Left colon (tissue), 2 donors: ENCODE results near the gene MRPL47. TPM values are rescaled to one million over a fixed set of nuclear protein-coding genes. Genes with fewer than 3 reads are reported as not detected.

Source experiments
- ATAC-seq: fragments of 200-7000 bp; cut with Tn5 transposase; one replicate; pipeline ENCODE4 v1.9.1; 2020; ENCODE audit warnings: mild to moderate bottlenecking, moderate library complexity
- DNase-seq, 2 donors: peaks; one replicate each; pipeline ENCODE4 v3.0.0-alpha.2; 2020
- intact Hi-C, 2 donors: fragments of 100-400 bp; cut with DNase I in 1 of 2; cut with micrococcal nuclease in 1 of 2; formaldehyde crosslinking; loops; one replicate each; pipeline versions ENCODE4 v1.11.2 to v1.14.0; 2022; cut with DNase I, micrococcal nuclease
- total RNA-seq, 2 donors: library from RNA; stranded (reverse); fragmentation: NEBNext Ultra II Directional; extraction: Animal tissue kit (Norgen Biotek cat#: 25700); gene quantifications; one replicate each; pipeline ENCODE4 v1.2.1, GENCODE V29; 2021
- donor health status: DM: no; HTN: no; CAD: no.
- donor health status: DM: yes; HTN: yes; CAD: no.

The MRPL47 gene
- total RNA-seq, 2 donors from 2014 or later, result 29.5 to 37.9 TPM

DNA sequence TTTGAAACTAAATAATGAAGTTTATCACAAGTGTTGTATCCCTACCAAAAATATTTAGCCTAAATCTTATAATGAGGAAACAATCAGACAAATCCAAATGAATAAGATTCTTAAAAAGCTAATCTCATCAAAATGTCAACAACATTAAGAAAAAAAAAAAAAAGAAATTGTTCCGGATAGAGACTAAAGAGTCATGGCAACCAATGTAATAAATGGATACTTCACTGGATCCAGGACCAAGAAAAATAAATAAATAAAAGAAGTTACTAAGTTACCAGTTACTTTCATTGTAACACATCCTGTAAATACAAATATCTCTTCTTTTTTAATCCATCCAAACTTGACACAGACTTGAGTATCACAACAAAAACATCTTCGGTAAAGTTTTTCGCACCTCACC, 607 bp downstream of the MRPL47 start:
- DNase-seq, result no peak
- ATAC-seq, result peak; percentile 5
- intact Hi-C loops, result no loop called here

DNA sequence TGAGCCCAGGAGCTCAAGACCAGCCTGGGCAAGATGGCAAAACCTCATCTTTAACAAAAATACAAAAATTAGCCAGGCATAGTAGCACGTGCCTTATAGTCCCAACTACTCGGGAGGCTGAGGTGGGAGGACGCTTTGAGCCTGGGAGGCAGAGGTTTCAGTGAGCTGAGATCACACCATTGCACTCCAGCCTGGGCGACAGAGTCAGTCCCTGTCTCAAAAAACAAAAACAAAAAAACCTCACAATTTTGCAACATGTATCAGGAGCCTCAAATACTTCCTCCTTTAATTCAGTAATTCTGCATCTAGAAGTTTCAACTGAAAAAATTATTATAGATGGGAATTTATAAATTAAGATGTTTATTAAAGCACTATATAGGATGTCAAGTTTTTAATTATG, 1.1 kb downstream of the MRPL47 start:
- ATAC-seq, result no peak
- intact Hi-C loops, result no loop called here
- no peak for DNase-seq

DNA sequence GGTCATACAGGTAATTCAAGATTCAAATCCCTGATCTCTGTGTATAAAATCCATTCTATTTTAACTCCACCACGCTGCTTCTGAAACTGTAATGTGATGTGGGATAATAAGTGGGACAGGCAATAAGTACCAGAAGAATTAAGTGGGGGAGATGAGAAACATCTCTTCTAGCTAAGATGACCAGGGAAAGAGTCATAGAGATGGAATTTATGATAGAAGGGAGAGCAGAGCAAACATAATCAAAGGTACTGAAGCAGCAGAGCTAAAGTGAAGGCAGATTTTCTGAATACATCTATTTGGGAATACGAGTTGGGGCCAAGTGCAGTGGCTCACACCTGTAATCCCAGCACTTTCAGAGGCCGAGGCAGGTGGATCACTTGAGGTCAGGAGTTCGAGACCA, 4.9 kb downstream of the MRPL47 start:
- ATAC-seq, result no peak
- DNase-seq, result no peak
- intact Hi-C loops, result no loop called here

DNA sequence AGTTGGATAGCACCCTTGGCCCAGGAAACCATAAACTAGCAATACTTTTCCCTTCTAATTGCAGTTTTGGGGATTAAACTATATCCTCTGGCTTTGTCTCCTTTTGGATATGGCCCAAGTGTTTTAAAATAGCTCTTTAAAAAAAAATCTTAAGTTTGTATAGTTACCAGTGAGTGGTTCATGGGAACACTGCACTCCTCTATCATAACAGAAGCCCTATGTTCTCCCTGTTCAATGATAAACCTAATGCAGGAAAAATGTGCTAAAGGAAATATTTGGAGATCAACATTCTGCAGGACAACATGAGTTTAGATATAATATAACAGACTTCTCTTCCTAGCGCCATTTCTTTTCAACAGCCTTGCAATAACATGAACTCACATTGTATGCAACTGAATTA, 13.1 kb downstream of the MRPL47 start:
- no peak for DNase-seq
- intact Hi-C loops, result no loop called here
- no peak for ATAC-seq

DNA sequence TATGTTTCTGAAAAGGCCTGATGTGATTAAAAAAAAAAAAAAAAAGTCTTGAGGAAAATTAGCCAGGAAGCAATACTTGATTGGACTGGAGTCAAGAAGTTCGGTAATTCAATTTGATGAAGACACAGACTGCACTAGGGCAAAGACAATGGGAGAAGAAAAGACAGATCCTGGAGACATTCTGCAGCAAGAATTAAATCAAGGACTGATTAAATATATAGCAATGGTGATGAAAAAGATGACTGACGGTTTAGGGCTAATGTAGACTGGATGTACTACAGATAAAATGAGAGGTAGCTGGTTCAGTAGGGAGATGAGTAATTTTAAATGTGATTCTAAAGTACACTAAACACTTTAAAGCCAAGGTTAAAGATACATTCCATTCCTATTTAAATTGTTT, 13.8 kb downstream of the MRPL47 start:
- intact Hi-C loops, result no loop called here
- DNase-seq, result no peak
- ATAC-seq, result no peak

DNA sequence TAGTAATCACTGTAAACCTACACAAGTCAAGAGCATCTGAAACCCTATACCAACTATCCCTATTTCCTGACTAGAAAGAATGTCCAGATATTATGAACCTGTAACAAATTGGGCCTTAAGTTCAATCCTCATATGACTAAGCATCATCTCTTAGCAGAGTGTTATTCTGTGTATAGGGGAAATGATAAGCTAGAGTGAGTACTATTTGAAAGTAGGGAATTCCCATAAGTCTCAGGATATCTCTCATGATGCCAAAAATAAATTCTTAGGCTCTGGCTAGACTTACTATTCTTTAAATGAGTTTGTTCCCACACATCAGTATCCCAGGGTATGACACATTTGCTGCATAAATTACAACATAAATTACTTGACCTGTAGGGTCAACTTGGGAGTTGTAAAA, 15.3 kb downstream of the MRPL47 start:
- intact Hi-C loops, result no loop called here
- ATAC-seq (no peak), DNase-seq (no peak)

DNA sequence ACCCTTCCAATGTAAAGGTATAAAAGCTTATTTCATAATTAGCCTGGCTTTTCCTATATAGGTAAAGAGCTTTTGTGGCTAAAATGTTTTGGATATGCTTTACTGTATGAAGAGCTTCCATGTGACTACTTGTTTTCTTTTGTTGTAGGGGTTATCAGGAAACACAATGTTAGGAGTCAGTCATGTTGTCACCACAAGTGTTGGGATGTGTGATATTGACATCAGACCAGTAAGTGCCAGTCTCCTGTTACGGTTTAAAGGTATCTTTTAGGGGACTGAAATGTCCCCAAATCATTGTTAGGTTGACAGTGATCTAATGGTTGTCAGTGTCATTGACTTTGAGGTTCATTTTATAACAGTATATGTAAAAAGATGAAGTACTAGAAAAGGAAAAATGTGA, 23.4 kb downstream of the MRPL47 start:
- intact Hi-C loops, result no loop called here
- DNase-seq (no peak), ATAC-seq (no peak)

DNA sequence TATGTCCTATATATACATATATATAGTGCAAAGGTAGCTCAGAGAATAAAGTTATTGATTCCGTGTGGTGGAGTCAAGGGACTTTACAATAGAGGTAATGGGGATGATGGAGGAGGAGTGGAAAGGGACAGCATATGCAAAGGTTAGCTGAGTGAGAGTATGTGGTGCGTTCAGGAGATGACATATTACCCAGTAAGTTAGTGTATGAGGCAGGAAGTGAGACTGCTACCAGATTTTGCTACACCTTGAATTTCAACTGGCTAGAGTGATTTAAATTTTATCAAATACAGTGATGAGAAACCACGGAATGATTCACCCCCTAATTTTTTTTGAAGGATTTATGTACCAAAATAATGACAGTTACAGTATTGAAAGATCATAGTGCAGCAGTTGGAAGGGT, 38.9 kb downstream of the MRPL47 start:
- ATAC-seq (no peak), DNase-seq (no peak)
- intact Hi-C loops, result no loop called here

DNA sequence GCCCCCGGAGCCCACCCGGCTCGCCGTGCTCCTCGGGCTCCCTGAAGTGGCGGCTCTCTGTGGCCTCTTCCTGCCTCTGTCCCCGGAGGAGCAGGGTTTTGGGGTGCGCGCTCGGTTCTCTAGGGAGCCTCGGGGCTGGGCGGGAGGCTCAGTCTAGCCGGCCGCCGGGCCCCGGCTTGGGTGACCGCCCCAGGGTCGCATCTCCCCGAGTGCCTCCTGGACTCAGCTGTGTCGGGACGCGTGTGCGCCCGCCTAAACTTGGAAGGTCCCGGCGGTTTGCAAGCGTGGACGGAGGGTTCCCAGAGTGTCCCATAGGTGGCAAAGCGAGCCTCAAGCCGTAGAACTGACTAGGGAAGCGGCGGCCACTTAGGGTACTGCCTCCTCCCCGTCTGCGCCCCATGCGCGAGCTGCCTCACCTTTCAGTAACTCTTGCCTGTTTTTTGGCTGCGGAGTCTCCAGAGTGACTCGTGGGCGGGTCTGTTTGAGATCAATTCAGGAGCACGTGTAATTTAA, 41.1 kb downstream of the MRPL47 start:
- peak; percentile 64 to 76 for DNase-seq
- intact Hi-C loops, result no loop called here
- ATAC-seq, result peak; percentile 74

DNA sequence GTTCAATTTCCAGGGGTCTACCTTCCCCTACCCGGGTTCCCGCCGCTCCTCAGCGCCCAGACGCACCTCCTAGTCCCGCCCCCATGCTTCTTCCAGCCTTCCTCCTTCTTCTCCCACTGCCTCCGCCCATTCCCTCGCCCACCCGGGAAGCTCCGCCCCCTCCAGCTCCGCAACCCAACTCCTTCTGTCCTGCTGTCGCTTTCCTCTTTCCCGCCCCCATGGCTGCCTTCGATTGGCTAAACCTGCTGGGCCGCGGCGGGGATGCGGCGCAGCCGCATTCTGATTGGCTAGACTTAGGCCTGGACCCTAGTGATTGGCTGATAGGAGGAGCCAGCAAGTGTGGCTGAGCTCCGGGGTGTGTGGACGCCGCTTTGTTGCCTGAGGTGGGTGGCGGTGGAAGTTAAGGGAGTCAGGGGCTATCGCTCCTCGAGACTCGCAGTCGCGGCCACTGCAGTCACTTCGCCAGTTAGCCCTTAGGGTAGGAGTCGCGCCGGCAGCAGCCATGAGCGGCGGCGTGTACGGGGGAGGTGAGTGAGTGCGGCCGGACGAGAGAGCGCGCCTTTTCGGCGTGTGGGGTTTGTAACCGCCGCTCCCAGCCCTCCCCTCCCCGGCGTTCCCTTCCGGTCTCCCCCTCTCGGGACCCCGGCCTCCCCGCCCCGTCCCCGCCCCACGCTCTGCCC, 41.7 kb downstream of the MRPL47 start, which contains the start of gene ACTL6A:
ACTL6A (plus strand) TSS at position 336 of the 680 bp plus-strand sequence; CDS start at position 503, 167 bp downstream.
- DNase-seq (peak; percentile 99 to 100), ATAC-seq (peak; percentile 96)
- intact Hi-C loops, result no loop called here

DNA sequence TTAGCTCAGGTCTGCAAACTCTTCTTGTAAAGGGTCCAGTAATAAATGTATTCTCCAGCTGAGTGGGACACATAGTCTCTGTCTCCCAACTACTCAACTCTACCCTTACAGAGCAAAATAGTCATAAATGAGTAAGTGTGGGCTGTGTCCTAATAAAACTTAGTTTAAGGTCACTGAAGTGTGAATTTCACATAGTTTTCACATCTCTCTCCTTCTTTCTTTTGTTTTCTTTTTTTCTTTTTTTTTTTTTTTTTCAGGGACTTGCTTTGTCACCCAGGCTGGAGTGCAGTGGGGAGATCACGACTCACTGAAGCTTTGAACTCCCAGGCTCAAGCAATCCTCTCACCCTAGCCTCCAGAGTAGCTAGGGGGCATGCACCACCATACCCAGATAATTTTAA, 43.6 kb downstream of the MRPL47 start:
- no peak for DNase-seq
- no peak for ATAC-seq
- intact Hi-C loops, result no loop called here

DNA sequence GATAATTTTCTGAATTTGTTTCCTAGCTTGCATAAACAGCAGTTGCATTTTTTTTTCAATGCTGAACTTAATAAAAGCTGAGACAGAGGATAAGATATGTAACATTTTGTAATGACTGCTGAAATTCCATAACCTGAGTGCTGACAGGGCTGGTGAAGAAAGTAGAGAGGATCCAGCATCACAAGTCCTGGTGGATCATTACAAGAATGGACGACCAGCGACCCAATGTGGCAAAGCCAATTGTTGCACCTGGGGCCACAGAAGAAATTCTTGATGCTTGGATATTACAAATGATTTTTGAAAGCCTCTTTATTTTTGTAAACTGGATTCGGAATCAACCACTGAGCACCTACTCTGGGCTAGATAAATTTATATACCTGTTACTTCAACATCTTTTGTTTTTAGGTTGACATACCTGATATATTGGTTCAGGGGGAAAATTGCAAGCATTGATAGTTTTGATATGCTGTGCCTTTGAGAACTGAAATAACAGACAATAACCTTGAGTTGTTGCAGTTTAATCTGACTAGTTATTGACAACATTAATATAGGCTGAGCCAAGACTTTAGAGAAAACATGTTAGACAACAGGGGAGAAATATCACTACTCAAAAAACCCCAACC, 45.6 kb downstream of the MRPL47 start:
- ATAC-seq (no peak), DNase-seq (peak; percentile 37 to 52)
- intact Hi-C loops, result loop anchor here in 1 of 2 donors (5.0 kb wide), 1 partner anchor 137 kb away; no protein-coding TSS in a partner anchor

DNA sequence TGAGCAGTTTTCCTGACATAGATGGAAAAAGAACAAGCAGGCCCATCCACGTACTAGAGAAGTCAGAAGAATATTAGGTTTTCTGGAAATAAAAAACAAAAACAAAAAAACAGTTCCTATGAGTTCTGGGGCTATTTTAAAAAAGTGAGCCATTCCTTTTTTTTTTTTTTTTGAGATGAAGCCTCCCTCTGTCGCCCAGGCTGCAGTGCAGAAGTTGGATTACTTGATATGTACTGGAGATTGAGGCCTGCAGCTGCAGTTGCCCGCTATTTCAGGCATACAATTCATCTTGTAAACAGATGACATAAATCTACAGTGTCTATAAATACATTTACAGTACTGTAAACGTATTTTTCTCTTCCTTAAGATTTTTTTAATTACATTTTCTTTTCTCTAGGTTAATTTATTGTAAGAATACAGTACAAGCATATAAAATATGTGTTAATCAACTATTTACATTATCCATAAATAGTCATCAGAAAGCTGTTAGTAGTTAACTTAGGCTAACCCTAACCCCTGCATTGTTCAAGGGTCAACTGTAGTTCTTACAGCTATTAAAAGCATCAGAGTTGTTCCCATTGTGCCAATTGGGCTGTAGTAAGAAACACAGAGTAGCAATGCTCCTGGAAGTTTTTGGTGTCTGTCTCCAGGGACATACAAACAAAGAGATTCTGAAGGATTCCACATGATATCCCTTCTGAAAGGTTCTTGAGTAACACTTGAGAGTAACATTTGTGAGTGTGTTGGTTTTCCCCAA, 52.9 kb downstream of the MRPL47 start:
- no peak for DNase-seq
- no peak for ATAC-seq
- intact Hi-C loops, result no loop called here

DNA sequence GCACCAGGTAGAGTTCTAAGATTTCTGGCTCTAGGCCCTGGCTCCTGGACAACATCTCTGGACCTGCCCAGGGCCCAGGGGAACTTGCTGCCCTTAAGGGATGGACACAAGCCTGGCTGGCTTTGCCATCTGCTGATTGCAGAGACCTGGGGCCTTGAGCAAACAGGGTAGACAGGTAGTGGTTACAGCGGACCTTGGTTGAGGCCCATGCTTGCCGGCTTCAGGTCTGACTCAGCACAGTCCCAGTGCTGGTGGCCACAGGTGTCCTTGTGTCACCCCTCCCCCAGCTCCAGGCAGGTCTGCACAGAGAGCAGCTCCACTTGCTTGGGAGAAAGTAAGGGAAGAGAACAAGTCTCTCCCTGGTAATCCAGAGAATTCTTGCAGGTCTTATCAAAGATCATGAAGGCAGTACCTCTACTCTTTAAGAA, 57.6 kb downstream of the MRPL47 start:
- ATAC-seq (no peak), DNase-seq (no peak)
- intact Hi-C loops, result no loop called here

DNA sequence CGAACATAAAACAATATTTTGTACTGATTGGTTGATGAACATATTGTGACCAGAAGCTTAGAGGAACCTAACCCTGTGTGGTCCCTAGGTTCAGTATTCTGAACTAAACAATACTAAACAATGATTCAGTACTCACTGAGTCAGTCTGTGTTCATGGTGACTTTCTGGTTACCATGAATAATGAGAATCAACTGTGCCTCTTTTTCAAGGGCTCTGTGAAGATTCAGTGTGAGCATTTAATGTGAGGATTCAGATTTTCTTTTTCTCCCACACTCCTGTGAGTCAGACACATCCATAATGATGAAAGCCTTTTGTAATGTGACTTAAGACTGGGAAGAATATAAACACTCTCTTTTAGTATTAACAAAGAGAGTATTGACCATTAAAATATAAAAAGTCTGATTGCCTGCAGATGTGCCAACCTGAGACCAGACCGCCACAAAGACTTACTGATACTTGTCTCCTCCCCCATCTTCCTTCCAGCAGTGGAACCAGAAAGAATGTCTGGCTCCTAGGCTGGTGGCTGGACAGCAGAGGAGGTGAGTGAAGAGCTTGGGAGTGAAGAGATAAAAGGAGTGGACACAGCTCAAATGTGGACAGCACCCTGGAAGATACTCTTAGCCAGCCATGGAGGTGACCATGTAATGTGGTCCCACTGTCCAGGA, 59.3 kb downstream of the MRPL47 start:
- no peak for DNase-seq
- no peak for ATAC-seq
- intact Hi-C loops, result no loop called here

DNA sequence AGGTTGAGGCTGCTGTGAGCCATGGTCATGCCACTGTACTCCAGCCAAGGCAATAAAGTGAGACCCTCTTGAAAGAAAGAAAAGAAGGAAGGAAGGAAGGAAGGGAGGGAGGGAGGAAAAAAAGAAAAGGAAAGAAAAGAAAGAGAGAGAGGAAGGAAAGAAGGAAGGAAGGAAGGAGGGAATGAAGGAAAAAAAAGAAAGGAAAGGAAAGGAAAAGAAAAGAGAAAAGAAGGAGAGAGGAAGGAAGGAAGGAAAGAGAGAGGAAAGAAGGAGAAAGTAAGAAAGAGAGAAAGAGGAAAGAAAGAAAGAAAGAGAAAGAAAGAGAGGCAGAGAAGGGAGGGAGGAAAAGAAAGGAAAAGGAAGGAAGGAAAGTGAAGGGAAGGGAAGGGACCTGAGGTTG, 62.1 kb downstream of the MRPL47 start:
- intact Hi-C loops, result no loop called here

DNA sequence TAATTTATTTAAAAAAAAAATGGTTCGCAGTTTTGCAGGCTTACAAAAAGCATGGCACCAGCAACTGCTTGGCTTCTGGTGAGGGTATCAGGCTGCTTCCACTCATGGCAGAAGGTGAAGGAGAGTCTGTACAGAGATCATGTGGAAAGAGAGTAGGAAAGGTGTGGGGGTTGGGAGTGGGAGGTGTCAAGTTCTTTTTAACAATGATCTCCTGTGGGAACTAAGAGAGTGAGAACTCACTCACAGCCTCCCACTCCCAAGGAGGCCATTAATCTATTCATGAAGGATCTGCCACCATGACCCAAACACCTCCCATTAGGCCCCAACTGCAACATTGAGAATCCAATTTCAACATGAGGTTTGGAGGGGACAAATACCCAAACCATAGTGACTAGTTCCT, 62.8 kb downstream of the MRPL47 start:
- intact Hi-C loops, result no loop called here
- no peak for ATAC-seq
- no peak for DNase-seq

More for the DNA sequence above, 62.1 kb downstream of the MRPL47 start:
- ATAC-seq (no peak), DNase-seq (no peak)

DNA sequence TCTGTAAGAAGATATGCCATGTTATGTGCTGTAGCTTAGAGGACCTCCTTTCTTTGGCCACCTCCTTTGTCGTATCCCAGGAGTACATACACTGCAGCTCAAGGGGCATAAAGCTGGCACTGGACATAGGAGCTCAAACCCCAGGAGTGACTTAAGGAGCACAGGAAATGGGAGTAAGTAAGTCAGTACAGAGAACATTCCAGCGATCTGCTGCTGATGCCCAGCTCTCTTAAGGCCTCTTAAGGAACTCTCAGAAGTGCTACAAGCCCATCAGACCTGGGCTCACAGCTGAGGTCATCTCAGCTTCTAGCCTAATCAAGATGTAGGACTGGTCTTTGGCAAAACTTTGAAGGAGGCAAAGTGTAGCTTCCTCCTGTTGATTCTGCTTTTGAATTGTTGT, 63.3 kb downstream of the MRPL47 start:
- ATAC-seq, result no peak
- no peak for DNase-seq
- intact Hi-C loops, result no loop called here
